Body of pancreas (tissue), 4 donors: ENCODE data around the gene MTF1. TPM values are rescaled to one million over a fixed set of nuclear protein-coding genes. Genes with fewer than 3 reads are reported as not detected.
"Not testable (repeated sequence)": the region's sequence is repeated elsewhere in the genome, so short reads cannot be mapped to it uniquely, and the experiment has no call there.

ENCODE experiments used
- ATAC-seq: fragments of 150-250 bp; one replicate; pipeline ENCODE4 v1.9.1; 2016
- DNase-seq, 4 donors: peaks; one replicate each; pipeline ENCODE4 v3.0.0-alpha.2; 2019
- H3K27ac ChIP-seq, 4 donors: fragments of 200-600 bp; sonication (generic); 1 replicate in 3 of 4; 2 replicates in 1 of 4; pipeline versions ENCODE4 v1.5.1 to v1.6.1; 2016 to 2019; ENCODE audit warnings: mild to moderate bottlenecking in 1 of 4, mixed read lengths in 1 of 4, moderate library complexity in 1 of 4
- H3K27me3 ChIP-seq, 2 donors: fragments of 200-600 bp; sonication (generic); one replicate each; pipeline ENCODE4 v1.6.0; 2016; ENCODE audit warnings: mild to moderate bottlenecking in 1 of 2
- H3K36me3 ChIP-seq, 2 donors: fragments of 200-600 bp; sonication (generic); replicated peaks in 1 of 2; 2 replicates each; pipeline ENCODE4 v1.5.1; 2016; ENCODE audit warnings: low read depth in 2 of 2; ENCODE audit not compliant: insufficient read depth in 1 of 2
- H3K4me1 ChIP-seq: fragments of 200-600 bp; sonication (generic); one replicate; pipeline ENCODE4 v1.6.0; 2016
- H3K4me3 ChIP-seq, 2 donors: fragments of 200-600 bp; sonication (generic); 1 replicate in 1 of 2; 2 replicates in 1 of 2; pipeline ENCODE4 v1.5.1; 2016 to 2019
- H3K9me3 ChIP-seq, 3 donors: fragments of 200-600 bp; sonication (generic); 1 replicate in 2 of 3; 2 replicates in 1 of 3; pipeline ENCODE4 v1.5.1; 2016
- POLR2A ChIP-seq, 3 donors: fragments of 450-650 bp; IDR thresholded peaks; one replicate each; pipeline ENCODE4 v1.6.1; 2016; ENCODE audit warnings: antibody characterized with exemption in 3 of 3, mild to moderate bottlenecking in 2 of 3
- WGBS, 2 donors: methylation state at CpG; one replicate each; pipeline ENCODE4 v1.1.5; 2017; 5-methylcytosine and 5-hydroxymethylcytosine counted together
- intact Hi-C: fragments of 100-400 bp; cut with DNase I; formaldehyde crosslinking; loops from one replicate; pipeline ENCODE4 v1.15.1; 2023
- total RNA-seq, 2 donors: library from RNA; depleted of rRNA; stranded (reverse); fragments of >200 nt; gene quantifications; one replicate each; pipeline ENCODE4 v1.1.0, GENCODE V29; 2016
- TF ChIP-seq, protein P1 (sequence below), 7 experiments: fragments of 450-650 bp in 4 of 7; fragments of 200-600 bp in 3 of 7; sonication (generic) in 3 of 7; IDR thresholded peaks; one replicate each; pipeline ENCODE4 v1.5.1; 2016 to 2019; ENCODE audit warnings: antibody characterized with exemption in 7 of 7

The MTF1 gene
- total RNA-seq, 2 donors from 2014 or later, result 1.3 to 3.9 TPM

DNA sequence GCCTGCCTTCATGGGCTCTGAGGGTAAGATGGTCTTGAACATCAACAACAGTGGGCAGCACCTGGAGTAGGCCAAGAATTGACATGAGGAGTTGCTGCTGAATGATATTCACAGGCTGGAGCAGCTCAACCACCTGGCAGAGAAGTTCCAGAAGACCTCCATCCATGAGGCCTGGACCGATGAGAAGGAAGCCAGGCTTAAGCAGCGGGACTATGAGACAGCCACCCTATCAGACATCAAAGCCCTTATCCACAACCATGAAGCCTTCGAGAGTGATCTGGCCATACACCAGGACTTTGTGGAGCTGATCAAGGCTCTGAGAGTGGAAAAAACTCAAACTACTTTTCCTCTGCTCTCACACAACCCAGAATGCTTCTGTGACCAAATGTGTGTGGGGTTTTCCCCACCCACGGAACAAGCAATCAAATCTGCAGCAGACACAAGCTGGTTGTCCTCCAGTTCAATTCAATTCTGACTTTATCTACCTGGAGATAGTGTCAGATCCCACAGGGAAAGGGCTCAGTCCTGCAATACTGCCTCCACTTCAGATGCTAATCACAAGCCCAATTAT is 82.4 kb downstream of the MTF1 start:
- ATAC-seq (no peak), DNase-seq (no peak)
- TF ChIP-seq, protein P1, sequence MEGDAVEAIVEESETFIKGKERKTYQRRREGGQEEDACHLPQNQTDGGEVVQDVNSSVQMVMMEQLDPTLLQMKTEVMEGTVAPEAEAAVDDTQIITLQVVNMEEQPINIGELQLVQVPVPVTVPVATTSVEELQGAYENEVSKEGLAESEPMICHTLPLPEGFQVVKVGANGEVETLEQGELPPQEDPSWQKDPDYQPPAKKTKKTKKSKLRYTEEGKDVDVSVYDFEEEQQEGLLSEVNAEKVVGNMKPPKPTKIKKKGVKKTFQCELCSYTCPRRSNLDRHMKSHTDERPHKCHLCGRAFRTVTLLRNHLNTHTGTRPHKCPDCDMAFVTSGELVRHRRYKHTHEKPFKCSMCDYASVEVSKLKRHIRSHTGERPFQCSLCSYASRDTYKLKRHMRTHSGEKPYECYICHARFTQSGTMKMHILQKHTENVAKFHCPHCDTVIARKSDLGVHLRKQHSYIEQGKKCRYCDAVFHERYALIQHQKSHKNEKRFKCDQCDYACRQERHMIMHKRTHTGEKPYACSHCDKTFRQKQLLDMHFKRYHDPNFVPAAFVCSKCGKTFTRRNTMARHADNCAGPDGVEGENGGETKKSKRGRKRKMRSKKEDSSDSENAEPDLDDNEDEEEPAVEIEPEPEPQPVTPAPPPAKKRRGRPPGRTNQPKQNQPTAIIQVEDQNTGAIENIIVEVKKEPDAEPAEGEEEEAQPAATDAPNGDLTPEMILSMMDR (IDR thresholded peaks at IDR 0.05), result no peak
- no peak for TF ChIP-seq POLR2A (IDR thresholded peaks at IDR 0.05)
- H3K27ac ChIP-seq, result no peak overlapping the region
- H3K36me3 ChIP-seq, result no peaks in the 10 kb centered on the region
- no peak overlapping the region for H3K4me3 ChIP-seq
- intact Hi-C loops, result no loop called here
- H3K9me3 ChIP-seq, result no peaks in the 10 kb centered on the region
- 44 to 48% methylated on average over 4 of the region's 4 CpGs for WGBS, 2 donors
- H3K27me3 ChIP-seq, result no peaks in the 10 kb centered on the region
- H3K4me1 ChIP-seq, result no peaks in the 10 kb centered on the region

DNA sequence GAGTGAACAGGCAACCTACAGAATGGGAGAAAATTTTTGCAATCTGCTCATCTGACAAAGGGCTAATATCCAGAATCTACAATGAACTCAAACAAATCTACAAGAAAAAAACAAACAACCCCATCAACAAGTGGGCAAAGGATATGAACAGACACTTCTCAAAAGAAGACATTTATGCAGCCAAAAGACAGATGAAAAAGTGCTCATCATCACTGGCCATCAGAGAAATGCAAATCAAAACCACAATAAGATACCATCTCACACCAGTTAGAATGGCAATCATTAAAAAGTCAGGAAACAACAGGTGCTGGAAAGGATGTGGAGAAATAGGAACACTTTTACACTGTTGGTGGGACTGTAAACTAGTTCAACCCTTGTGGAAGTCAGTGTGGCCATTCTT is 88.0 kb downstream of the MTF1 start:
- H3K4me3 ChIP-seq, H3K9me3 ChIP-seq, ATAC-seq, H3K4me1 ChIP-seq, DNase-seq, intact Hi-C loops, H3K27ac ChIP-seq, H3K36me3 ChIP-seq: not testable (repeated sequence)
- H3K27me3 ChIP-seq, result peaks cover 0 to 10% of the 10 kb centered on the region in 2 donors

DNA sequence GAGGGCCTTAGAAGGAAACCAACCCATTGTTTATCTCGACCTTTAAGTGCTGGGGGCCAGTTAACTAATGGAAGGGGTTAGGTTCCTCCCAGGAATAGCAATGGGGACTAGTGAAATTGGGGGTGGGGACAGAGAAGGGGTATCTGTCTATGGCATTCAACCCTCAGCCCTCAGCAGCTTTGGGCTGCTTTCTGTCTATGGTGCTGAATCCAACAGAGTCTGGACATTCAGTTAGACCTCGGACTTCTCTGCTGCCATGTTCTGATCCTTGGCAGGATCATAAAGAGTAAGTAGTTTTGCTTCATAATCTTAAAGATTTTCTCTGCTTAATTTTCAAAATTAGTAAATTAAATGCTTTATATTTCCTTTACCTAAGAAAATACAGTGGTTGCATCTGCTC is 91.9 kb downstream of the MTF1 start:
- Histone ChIP-seq H3K4me1 (peaks cover 4% of the 10 kb centered on the region), H3K9me3 (no peaks in the 10 kb centered on the region), H3K36me3 (no peaks in the 10 kb centered on the region), H3K27me3 (peaks cover 0 to 32% of the 10 kb centered on the region in 2 donors), H3K4me3 (no peak overlapping the region), H3K27ac (no peak overlapping the region)
- TF ChIP-seq POLR2A (IDR thresholded peaks at IDR 0.05), result no peak
- TF ChIP-seq, protein P1 (IDR thresholded peaks at IDR 0.05), result no peak
- intact Hi-C loops, result no loop called here
- no peak for ATAC-seq
- no peak for DNase-seq
- 19 to 23% methylated on average over 2 of the region's 2 CpGs for WGBS, 2 donors

DNA sequence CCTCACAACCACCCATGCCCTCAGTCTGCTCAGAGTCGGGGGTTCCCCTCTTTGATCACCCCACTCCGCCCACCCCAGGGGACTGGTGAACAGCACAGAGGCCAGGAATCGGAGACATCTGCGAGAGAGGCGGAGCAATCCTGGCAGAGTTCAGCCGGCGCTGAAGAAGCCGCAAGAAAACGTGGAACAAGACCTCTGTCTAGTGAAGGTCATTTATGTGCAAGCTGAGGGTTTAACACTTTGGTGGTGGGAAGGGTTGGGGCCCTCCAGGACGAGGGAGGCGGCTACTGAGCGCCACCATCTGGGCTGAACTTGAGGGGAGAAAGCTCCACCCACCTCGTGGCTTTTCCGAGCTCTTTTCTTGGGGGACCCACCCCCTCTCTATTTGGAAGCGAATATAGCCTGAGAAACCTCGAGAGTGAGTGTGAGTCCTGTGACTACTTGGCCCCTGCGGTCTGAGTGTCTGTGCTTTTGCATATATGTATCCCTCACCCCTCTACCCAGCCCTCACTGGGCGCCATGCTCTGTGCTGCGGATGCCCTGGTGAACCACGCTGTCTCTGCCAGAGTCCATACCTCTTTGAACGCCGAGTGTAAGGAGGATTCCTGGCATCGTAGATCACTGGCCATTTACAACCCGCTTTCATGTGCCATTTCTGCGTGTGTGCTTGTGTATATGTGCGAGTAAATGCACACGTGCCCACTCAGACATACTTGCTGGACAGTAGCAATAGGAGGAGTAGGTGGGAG is 93.3 kb downstream of the MTF1 start:
- Histone ChIP-seq H3K4me3 (no peak overlapping the region), H3K4me1 (peaks cover 4% of the 10 kb centered on the region), H3K27ac (no peak overlapping the region), H3K36me3 (no peaks in the 10 kb centered on the region), H3K27me3 (peaks cover 0 to 32% of the 10 kb centered on the region in 2 donors), H3K9me3 (no peaks in the 10 kb centered on the region)
- DNase-seq (no peak), ATAC-seq (no peak)
- no peak for TF ChIP-seq POLR2A (IDR thresholded peaks at IDR 0.05)
- TF ChIP-seq, protein P1 (IDR thresholded peaks at IDR 0.05), result no peak
- intact Hi-C loops, result no loop called here
- WGBS, 2 donors, result 7 to 12% methylated on average over 11 to 27 of the region's 27 CpGs

DNA sequence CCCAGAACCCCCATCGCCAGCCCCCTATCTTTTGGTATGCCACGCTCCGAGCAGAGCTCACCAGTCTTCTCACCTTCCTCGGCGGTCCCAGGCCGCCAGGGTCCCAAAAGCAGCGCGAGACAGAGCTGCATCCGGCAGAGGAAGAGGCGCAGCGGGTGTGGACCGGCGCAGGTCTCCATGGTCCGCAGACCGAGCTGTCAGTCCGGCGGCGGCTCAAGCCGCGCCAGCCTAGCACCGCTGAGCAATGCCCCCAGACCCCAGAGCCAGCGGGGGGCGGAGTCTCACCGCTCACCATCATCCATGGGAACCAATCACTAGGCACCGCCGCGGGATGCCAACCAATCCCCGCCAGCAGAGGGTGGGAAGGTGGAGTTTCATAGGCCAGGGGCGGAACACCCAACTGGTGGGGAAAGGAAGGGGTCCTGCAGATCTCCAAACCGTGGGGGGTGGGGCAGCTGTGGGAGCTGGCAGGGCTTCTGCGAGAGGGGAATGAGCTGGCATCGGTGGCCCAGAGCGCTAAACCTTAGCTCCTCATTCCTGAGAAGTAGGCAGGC is 94.4 kb downstream of the MTF1 start, which contains the start of gene EPHA10:
Gene EPHA10 (minus strand): TSS at position 233 of the 554 bp plus-strand sequence. CDS start 54 bp downstream, at position 179.
- Histone ChIP-seq H3K4me3 (no peak within 1 kb of the TSS), H3K27ac (no peak within 1 kb of the TSS), H3K4me1 (peaks cover 4% of the 10 kb centered on the region), H3K9me3 (no peaks in the 10 kb centered on the region), H3K27me3 (peaks cover 0 to 32% of the 10 kb centered on the region in 2 donors), H3K36me3 (no peaks in the 10 kb centered on the region)
- ATAC-seq, result no peak
- intact Hi-C loops, result no loop called here
- WGBS, 2 donors, result 3 to 8% methylated on average over 17 to 33 of the region's 33 CpGs
- no peak for DNase-seq
- TF ChIP-seq, protein P1 (IDR thresholded peaks at IDR 0.05), result no peak
- no peak for TF ChIP-seq POLR2A (IDR thresholded peaks at IDR 0.05)
